Fibroblast of villous mesenchyme (primary cell): Measurements from ENCODE around the gene TIE1. TPM values are rescaled to one million over a fixed set of nuclear protein-coding genes. Genes with fewer than 3 reads are reported as not detected.

Source experiments
- DNase-seq: peaks from one replicate; pipeline ENCODE4 v3.0.0-alpha.2; 2010; ENCODE audit warnings: low read depth
- H3K4me3 ChIP-seq: 2 replicates; pipeline ENCODE4 v1.5.1; 2011; ENCODE audit warnings: low read depth, mild to moderate bottlenecking, low read length
- CTCF ChIP-seq: IDR thresholded peaks from 2 replicates; pipeline ENCODE4 v1.5.1; 2012; ENCODE audit warnings: low read depth, mild to moderate bottlenecking, low read length; ENCODE audit not compliant: insufficient read depth
- total RNA-seq: library from RNA; depleted of rRNA; stranded (reverse); fragments of >200 nt; gene quantifications from 2 replicates; pipeline ENCODE4 v1.2.3, GENCODE V29; 2012

The TIE1 gene
- total RNA-seq, 1 donor = under 0.01 TPM

GRCh38 chr1:43312212-43312623, 11.4 kb downstream of the TIE1 start:
- no peak overlapping the region for H3K4me3 ChIP-seq
- TF ChIP-seq CTCF = no peak
- DNase-seq = no peak

GRCh38 chr1:43312663-43313515, 12.1 kb downstream of the TIE1 start:
- no peak for TF ChIP-seq CTCF
- no peak overlapping the region for H3K4me3 ChIP-seq
- DNase-seq = no peak

- no peak for TF ChIP-seq CTCF
- H3K4me3 ChIP-seq = no peak overlapping the region
- no peak for DNase-seq
Observed at GRCh38 chr1:43313771-43314170, 13.0 kb downstream of the TIE1 start.

GRCh38 chr1:43314233-43314632, 13.5 kb downstream of the TIE1 start:
- no peak for DNase-seq
- H3K4me3 ChIP-seq = no peak overlapping the region
- TF ChIP-seq CTCF = no peak

GRCh38 chr1:43315481-43315880, 14.7 kb downstream of the TIE1 start:
- DNase-seq = no peak
- no peak for TF ChIP-seq CTCF
- H3K4me3 ChIP-seq = no peak overlapping the region

GRCh38 chr1:43315963-43316737, 15.4 kb downstream of the TIE1 start:
- no peak overlapping the region for H3K4me3 ChIP-seq
- no peak for DNase-seq
- TF ChIP-seq CTCF = no peak
